A549 (cell line): ENCODE data around the gene LRRC46.

Source experiments
- CTCF ChIP-seq: fragments of >200 bp; sonication (Bioruptor Twin); formaldehyde crosslinking; IDR thresholded peaks from 3 replicates; pipeline ENCODE4 v1.5.1; 2016
- HOXA7 ChIP-seq: fragments of 250-450 bp; sonication (Bioruptor Pico); IDR thresholded peaks from 2 replicates; pipeline ENCODE4 v1.5.0; 2020; ENCODE audit warnings: mild to moderate bottlenecking, moderate library complexity
- POLR2A ChIP-seq: IDR thresholded peaks from 2 replicates; pipeline ENCODE4 v1.6.1; 2012; ENCODE audit warnings: mild to moderate bottlenecking, low read length
- RCOR1 ChIP-seq: fragments of 150-350 bp; IDR thresholded peaks from 2 replicates; pipeline ENCODE4 v1.6.1; 2014; ENCODE audit warnings: antibody characterized with exemption, low read length, low read depth
- SMC3 ChIP-seq: fragments of >200 bp; sonication (Bioruptor Twin); formaldehyde crosslinking; IDR thresholded peaks from 3 replicates; pipeline ENCODE4 v1.6.1; 2018; ENCODE audit warnings: inconsistent platforms

- TF ChIP-seq SMC3 (no peak), RCOR1 (no peak), POLR2A (no peak), HOXA7 (no peak), CTCF (no peak)
These were observed 8.0 kb upstream of the LRRC46 start for GRCh38 chr17:47823519-47823918.
